GM20000 (cell line): ENCODE data around the gene NME7.

Experiments used
- DNase-seq: peaks from one replicate; pipeline ENCODE4 v3.0.0; 2012; ENCODE audit warnings: low spot score
- TF ChIP-seq, protein P1 (sequence below): IDR thresholded peaks from 2 replicates; pipeline ENCODE4 v1.5.1; 2012; ENCODE audit warnings: mild to moderate bottlenecking, control low read depth; ENCODE audit errors: extremely low read depth, missing control alignments

The NME7 gene

DNA sequence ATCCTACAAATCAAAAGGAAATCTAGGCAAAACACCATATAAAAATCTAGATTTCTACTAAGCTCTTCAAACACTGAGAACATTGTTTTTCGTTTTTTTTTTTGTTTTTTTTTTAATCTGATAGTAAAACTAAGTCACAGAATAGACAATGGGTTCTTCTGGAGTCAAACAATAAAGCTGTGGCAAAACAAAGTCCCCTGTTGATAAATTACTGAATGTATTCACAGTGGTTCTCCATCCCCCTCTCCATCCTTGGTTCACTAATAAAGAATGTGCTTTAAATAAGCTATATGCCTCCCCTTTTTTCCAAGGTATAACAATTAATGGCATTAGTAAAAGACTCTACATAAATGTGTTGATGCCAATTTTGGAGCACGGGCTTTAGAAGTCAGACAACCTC, 277.8 kb downstream of the NME7 start:
- no peak for DNase-seq
- TF ChIP-seq, protein P1, sequence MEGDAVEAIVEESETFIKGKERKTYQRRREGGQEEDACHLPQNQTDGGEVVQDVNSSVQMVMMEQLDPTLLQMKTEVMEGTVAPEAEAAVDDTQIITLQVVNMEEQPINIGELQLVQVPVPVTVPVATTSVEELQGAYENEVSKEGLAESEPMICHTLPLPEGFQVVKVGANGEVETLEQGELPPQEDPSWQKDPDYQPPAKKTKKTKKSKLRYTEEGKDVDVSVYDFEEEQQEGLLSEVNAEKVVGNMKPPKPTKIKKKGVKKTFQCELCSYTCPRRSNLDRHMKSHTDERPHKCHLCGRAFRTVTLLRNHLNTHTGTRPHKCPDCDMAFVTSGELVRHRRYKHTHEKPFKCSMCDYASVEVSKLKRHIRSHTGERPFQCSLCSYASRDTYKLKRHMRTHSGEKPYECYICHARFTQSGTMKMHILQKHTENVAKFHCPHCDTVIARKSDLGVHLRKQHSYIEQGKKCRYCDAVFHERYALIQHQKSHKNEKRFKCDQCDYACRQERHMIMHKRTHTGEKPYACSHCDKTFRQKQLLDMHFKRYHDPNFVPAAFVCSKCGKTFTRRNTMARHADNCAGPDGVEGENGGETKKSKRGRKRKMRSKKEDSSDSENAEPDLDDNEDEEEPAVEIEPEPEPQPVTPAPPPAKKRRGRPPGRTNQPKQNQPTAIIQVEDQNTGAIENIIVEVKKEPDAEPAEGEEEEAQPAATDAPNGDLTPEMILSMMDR, result no peak

DNA sequence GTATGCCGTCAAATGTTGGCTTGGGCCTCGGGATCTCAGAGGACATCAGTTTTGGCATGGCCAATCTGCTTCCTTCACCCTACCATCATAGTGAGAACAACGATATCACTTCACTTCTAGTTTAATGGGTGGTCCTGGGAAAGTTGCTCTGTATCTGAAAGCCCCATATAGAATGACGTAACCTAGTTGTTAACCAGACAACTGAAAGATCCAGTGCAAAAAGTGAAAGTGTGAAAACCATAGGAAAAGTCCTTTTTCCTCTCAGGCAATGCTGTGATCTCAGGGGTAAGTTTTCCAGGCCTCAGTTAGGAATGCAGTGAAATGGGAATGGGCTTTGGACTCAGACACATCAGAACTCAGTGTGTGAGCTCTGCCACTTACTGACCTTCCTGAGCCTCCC, 279.7 kb downstream of the NME7 start:
- no peak for DNase-seq
- TF ChIP-seq, protein P1, result no peak

DNA sequence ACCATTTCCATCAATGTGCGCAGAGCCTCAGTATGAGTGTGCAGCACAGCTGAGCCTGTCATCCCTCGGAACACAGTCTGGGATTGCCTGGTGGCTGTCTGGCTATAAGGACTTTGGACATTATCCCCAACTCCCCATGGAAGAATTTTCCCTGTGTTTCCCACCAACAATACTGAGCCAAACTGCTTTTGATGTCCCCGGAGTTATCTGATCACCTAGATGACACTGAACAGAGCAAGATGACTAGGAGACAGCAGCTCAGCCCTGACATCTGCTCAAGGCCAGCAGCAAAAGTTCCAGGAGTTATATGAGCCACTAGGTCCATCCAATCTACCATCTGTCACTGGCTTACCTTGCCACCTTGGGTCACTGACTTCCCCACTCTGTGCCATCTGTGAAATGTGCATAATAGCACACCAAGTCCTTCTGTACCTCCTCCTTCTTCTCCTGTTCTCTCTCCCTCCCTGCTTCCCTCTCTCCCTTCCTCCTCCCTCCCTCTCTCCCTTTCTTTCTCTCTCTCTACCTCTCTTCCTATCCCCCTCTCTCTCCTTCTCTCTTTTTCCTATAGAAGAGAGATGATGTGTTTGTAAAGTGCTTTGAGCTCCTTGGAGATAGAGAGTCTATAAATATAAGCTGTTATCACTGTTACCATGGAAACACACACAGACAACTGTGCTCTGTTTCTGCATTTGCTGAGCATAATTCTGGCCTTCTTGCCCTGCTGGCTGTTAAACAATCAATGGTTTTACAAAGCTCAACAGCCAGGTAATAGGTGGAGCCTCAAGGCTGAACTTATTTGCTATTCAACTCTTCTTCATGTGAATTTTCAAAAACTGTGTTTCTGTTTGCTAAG, 280.8 kb downstream of the NME7 start:
- DNase-seq, result no peak

DNA sequence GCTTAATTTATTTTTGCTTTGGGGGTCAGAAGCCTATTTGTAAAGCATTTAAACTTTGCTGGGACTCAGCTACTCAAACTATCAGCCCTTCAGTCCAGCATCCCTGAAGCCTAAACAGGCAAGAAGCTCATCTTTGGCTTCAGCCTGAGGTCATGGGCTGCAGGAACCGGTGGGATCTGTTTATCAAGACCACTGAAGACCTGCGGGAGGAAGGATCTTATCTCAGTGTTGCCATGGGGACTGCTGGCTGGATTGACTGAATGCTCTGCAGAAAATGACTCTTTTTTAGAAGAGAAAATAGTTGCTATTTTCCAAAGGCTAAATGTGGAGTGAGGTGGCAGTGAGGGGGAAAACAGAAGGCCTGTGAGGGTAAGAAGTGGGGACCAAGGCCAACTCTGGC, 281.7 kb downstream of the NME7 start:
- TF ChIP-seq, protein P1, result no peak
- no peak for DNase-seq

More for the DNA sequence above, 280.8 kb downstream of the NME7 start:
- TF ChIP-seq, protein P1, result no peak
